Gastroesophageal sphincter (tissue), 2 donors: ENCODE results near the gene C1orf198.

Experiments used
- POLR2A ChIP-seq, 2 donors: fragments of 450-650 bp; IDR thresholded peaks; one replicate each; pipeline ENCODE4 v1.6.1; 2017; ENCODE audit warnings: antibody characterized with exemption in 2 of 2, mild to moderate bottlenecking in 2 of 2, moderate library complexity in 1 of 2
- POLR2AphosphoS5 ChIP-seq: sonication (generic); formaldehyde crosslinking; IDR thresholded peaks from one replicate; pipeline ENCODE4 v1.6.1; 2017; ENCODE audit warnings: antibody characterized with exemption

DNA sequence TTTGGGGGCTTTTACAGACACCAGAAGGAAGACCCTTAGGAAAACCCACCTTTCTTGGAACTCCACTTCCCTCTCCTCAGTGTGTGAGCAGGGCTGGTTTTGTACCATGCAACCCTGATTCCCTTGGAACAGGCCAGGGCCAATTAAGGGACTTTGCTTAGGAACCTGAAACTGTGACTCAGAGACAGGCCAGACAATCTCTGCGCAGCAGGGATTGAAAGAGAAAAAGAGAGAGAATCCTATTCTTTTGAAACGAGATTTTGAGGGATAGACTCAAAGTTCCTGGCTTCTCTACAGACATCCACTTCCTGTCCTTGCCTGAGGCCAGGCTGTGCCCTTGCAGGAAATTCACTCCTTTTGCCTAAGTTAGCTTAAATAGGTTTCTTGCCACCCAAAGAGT is 23.1 kb upstream of the C1orf198 start:
- TF ChIP-seq POLR2AphosphoS5 (no peak), POLR2A (IDR thresholded peaks at IDR 0.05) (no peak)
